WTC11 (cell line): ENCODE data around the gene ABHD16B. TPM values are rescaled to one million over a fixed set of nuclear protein-coding genes. Genes with fewer than 3 reads are reported as not detected.
A peak's percentile ranks its signal among the peaks of the same experiment; 100 is the strongest.

ENCODE experiments used
- ATAC-seq: fragments of 200-7000 bp; cut with Tn5 transposase; 2 replicates; pipeline ENCODE4 v1.10.0; 2021; ENCODE audit warnings: mild to moderate bottlenecking, moderate library complexity
- CTCF ChIA-PET: fragments of 300-600 bp; sonication (Branson Sonifier 250); formaldehyde crosslinking; loops from one replicate; lab custom pipeline; 2021; ENCODE audit warnings: antibody characterized with exemption; lab: Charles Lee
- POLR2A ChIA-PET: fragments of 350-600 bp; sonication (Branson Sonifier 250); formaldehyde crosslinking; loops from one replicate; lab custom pipeline; 2021; ENCODE audit warnings: antibody characterized with exemption; lab: Charles Lee
- DNase-seq: peaks from one replicate; pipeline ENCODE4 v3.0.0; 2021; ENCODE audit warnings: low spot score
- H3K27ac Mint-ChIP-seq: 2 replicates; pipeline ENCODE4 v1.8.0; 2021; ENCODE audit warnings: mixed read lengths
- H3K27me3 Mint-ChIP-seq: 2 replicates; pipeline ENCODE4 v1.8.0; 2021; ENCODE audit warnings: low read depth, mild to moderate bottlenecking, moderate library complexity, mixed read lengths
- H3K36me3 Mint-ChIP-seq: 2 replicates; pipeline ENCODE4 v1.8.0; 2021; ENCODE audit warnings: mixed read lengths
- H3K4me1 Mint-ChIP-seq: 2 replicates; pipeline ENCODE4 v1.8.0; 2022; ENCODE audit warnings: mixed read lengths
- H3K4me3 Mint-ChIP-seq: 2 replicates; pipeline ENCODE4 v1.8.0; 2021; ENCODE audit warnings: mild to moderate bottlenecking, moderate library complexity, mixed read lengths
- H3K9me3 Mint-ChIP-seq: 2 replicates; pipeline ENCODE4 v1.8.0; 2021; ENCODE audit warnings: mixed read lengths
- AR ChIP-seq: fragments of 250-450 bp; sonication (Bioruptor Pico); IDR thresholded peaks from 2 replicates; pipeline ENCODE4 v1.9.0; 2021; ENCODE audit warnings: mild to moderate bottlenecking
- CREM ChIP-seq: sonication (generic); formaldehyde crosslinking; IDR thresholded peaks from 2 replicates; pipeline ENCODE4 v1.8.1; 2022; ENCODE audit warnings: mild to moderate bottlenecking, missing genetic modification reagents, moderate library complexity
- E2F5 ChIP-seq: sonication (generic); formaldehyde crosslinking; IDR thresholded peaks from 2 replicates; pipeline ENCODE4 v1.8.1; 2022; ENCODE audit warnings: mild to moderate bottlenecking, moderate library complexity, missing genetic modification reagents
- ETV6 ChIP-seq: sonication (generic); formaldehyde crosslinking; IDR thresholded peaks from 2 replicates; pipeline ENCODE4 v1.8.1; 2022; ENCODE audit warnings: mild to moderate bottlenecking, missing genetic modification reagents
- FOXP1 ChIP-seq: sonication (generic); formaldehyde crosslinking; IDR thresholded peaks from 2 replicates; pipeline ENCODE4 v1.8.0; 2022; ENCODE audit warnings: missing genetic modification reagents, mild to moderate bottlenecking, moderate library complexity, borderline replicate concordance
- HMGXB4 ChIP-seq: sonication (generic); formaldehyde crosslinking; IDR thresholded peaks from 2 replicates; pipeline ENCODE4 v1.8.1; 2023; ENCODE audit warnings: mild to moderate bottlenecking, moderate library complexity, missing genetic modification reagents
- KAT7 ChIP-seq: sonication (generic); formaldehyde crosslinking; IDR thresholded peaks from 2 replicates; pipeline ENCODE4 v1.8.1; 2023; ENCODE audit warnings: missing genetic modification reagents, mild to moderate bottlenecking, borderline replicate concordance
- MAX ChIP-seq: sonication (generic); formaldehyde crosslinking; IDR thresholded peaks from 2 replicates; pipeline ENCODE4 v1.8.0; 2022; ENCODE audit warnings: mild to moderate bottlenecking, missing genetic modification reagents
- SMAD4 ChIP-seq: sonication (generic); formaldehyde crosslinking; IDR thresholded peaks from 2 replicates; pipeline ENCODE4 v1.8.0; 2022; ENCODE audit warnings: mild to moderate bottlenecking, missing genetic modification reagents
- SP1 ChIP-seq: sonication (generic); formaldehyde crosslinking; conservative IDR thresholded peaks from 2 replicates; pipeline ENCODE4 v1.8.1; 2022; ENCODE audit warnings: missing genetic modification reagents
- STAT6 ChIP-seq: sonication (generic); formaldehyde crosslinking; conservative IDR thresholded peaks from 2 replicates; pipeline ENCODE4 v1.8.1; 2023; ENCODE audit warnings: mild to moderate bottlenecking, low read depth, missing genetic modification reagents, moderate library complexity
- ZNF263 ChIP-seq: sonication (generic); formaldehyde crosslinking; IDR thresholded peaks from 2 replicates; pipeline ENCODE4 v1.8.1; 2022; ENCODE audit warnings: low read depth, mild to moderate bottlenecking, moderate library complexity, missing genetic modification reagents
- ZNF317 ChIP-seq: sonication (generic); formaldehyde crosslinking; IDR thresholded peaks from 2 replicates; pipeline ENCODE4 v1.8.1; 2023; ENCODE audit warnings: low read depth, mild to moderate bottlenecking, moderate library complexity, missing genetic modification reagents, borderline replicate concordance
- total RNA-seq: library from RNA; stranded (reverse); gene quantifications from 3 replicates; pipeline ENCODE4 v1.2.3, GENCODE V29; 2021

Gene ABHD16B
- total RNA-seq, 1 experiment from 2014 or later, result 0.11 TPM

- H3K27me3 Mint-ChIP-seq, result no peaks in the 10 kb centered on the region; the same call in 1 of the 2 replicates
- H3K27ac Mint-ChIP-seq, result no peak overlapping the region
- H3K4me1 Mint-ChIP-seq, result peaks cover 22% of the 10 kb centered on the region
- H3K9me3 Mint-ChIP-seq, result no peaks in the 10 kb centered on the region
- TF ChIP-seq E2F5 (CRISPR knock-in tag), result no peak
- no peak for TF ChIP-seq CREM (CRISPR knock-in tag)
- TF ChIP-seq MAX, result no peak
- TF ChIP-seq STAT6 (CRISPR knock-in tag), result no peak
- TF ChIP-seq SMAD4 (CRISPR knock-in tag), result no peak
- ChIA-PET POLR2A (no interaction called here), CTCF (no interaction called here)
- H3K4me3 Mint-ChIP-seq, result no peak overlapping the region
- no peaks in the 10 kb centered on the region for H3K36me3 Mint-ChIP-seq
- no peak for DNase-seq
- ATAC-seq, result no peak
Observed at GRCh38 chr20:63844511-63844991, 16.7 kb upstream of the ABHD16B start.

- Mint-ChIP-seq H3K27ac (peak overlapping the region; percentile 88), H3K4me3 (peak overlapping the region; percentile 75), H3K27me3 (no peaks in the 10 kb centered on the region; the same call in none of the 2 replicates), H3K4me1 (peaks cover 24% of the 10 kb centered on the region), H3K9me3 (no peaks in the 10 kb centered on the region), H3K36me3 (no peaks in the 10 kb centered on the region)
- DNase-seq (peak; percentile 70), ATAC-seq (peak; percentile 65)
- CTCF ChIA-PET, result interaction anchor here (0.6 to 3.0 kb wide), 6 partner anchors 9 to 308 kb away, joined by 3 to 19 read pairs (median 9); partner anchors contain the start of genes PTK6 and TPD52L2
- POLR2A ChIA-PET, result interaction anchor here (0.5 to 1.0 kb wide), 3 partner anchors 9 to 1485 kb away, joined by 4 to 5 read pairs (median 4); no protein-coding TSS in a partner anchor
- TF ChIP-seq ZNF317 (CRISPR knock-in tag), result no peak
- 0 out of 2 replicates have a peak, but pooled peaks have one; percentile 39 for TF ChIP-seq HMGXB4 (CRISPR knock-in tag)
- 0 out of 2 replicates have a peak, but pooled peaks have one; percentile 22 for TF ChIP-seq MAX
- TF ChIP-seq ZNF263, result peak; percentile 81; the same call in 1 of the 2 replicates
- TF ChIP-seq SP1 (CRISPR knock-in tag), result no peak; the same call in 1 of the 2 replicates
- TF ChIP-seq FOXP1, result peak; percentile 46; the same call in 1 of the 2 replicates
- TF ChIP-seq E2F5 (CRISPR knock-in tag), result 0 out of 2 replicates have a peak, but pooled peaks have one; percentile 35
- no peak for TF ChIP-seq KAT7 (CRISPR knock-in tag)
- no peak for TF ChIP-seq AR (CRISPR knock-in tag)
- 0 out of 2 replicates have a peak, but pooled peaks have one; percentile 31 for TF ChIP-seq ETV6 (CRISPR knock-in tag)
Observed at GRCh38 chr20:63846128-63846771, 15.0 kb upstream of the ABHD16B start.
